GM21515 (cell line): ENCODE results near the gene NPTXR.

Experiments used
- ATAC-seq: cut with Tn5 transposase; IDR thresholded peaks from one replicate; pipeline ENCODE4 v1.9.1; 2021; ENCODE audit not compliant: unreplicated experiment

NPTXR gene

DNA sequence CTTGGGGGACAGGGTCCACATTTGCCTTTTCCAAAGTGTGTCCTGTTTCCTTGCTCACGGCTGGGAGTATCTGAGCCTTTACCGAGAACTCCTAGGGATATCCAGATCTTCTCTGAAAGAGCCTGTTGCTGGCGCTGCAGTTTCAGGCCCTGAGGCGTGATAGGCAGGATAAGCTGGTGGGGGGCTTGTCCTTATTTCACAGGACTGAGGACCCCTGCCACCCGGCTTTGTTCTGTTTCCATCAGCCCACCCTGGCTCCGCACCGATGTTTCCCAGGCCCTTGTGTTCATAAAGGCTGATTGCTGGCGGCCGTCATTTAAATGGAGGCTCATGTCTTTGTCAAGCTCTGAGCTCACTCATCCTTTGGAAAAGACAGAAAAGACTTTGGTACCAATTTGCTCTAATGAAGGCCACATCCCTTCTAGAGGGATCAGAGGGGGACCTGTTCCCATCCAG is 9.4 kb upstream of the NPTXR start:
- ATAC-seq: no peak

GRCh38 chr22:38852522-38852921 is 8.7 kb upstream of the NPTXR start:
- no peak for ATAC-seq

- ATAC-seq: no peak
These were observed 7.4 kb upstream of the NPTXR start for GRCh38 chr22:38850941-38851849.

DNA sequence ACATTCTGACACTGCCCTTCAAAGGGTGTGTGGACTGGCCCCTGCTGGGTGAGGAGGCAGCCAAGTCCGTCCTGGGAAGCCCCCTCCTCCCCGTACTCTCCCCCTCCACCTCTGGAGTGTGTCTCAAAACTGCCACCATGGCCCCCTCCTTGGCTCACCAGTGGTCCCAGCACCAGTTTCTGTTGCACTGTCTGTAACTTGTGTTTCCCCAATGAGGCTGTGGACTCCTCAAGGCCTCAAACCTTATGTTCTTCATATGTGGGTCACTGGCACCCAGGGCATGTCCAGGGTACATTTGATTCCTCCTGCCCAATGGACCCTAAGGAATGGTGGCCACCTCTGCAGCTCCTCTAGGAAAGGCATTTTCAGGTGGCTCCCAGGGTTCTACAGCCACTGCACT is 6.6 kb upstream of the NPTXR start:
- no peak for ATAC-seq

GRCh38 chr22:38849811-38850210 is 6.0 kb upstream of the NPTXR start:
- no peak for ATAC-seq

GRCh38 chr22:38846412-38846811 is 2.6 kb upstream of the NPTXR start:
- no peak for ATAC-seq

DNA sequence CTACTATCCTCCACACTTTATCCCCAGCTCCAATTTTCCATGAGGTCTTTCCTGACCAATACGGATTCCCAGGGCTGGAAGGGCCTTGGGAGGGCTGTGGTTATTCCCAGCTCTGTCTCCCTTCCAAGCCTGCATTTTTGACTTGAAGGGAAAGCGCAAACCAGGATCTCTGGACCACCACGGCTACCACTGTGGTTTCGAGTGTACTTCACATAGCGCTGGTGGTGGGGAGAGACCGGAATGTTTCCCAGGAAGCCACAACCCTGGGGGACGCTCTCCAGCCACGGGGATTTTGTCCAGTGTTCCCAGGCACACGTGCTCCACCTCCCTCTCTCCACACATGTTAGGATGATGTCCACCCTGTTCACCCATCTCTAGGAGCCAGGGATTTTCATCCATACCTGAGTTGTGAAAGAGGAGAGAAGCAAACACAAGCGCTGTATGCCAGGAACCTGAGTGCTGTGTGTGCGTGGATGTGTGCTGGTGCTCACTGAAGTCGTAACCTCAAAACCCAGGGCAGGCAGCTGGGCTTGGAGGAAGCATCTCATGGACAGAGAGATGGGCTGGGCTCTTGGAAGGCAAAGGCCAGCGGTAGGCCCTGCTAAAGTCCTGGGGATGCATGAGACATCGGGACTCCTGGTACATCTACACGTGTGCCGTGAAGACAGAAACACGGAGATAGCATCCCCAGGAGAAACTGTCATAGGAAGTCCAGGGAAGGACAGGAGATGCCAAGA is 1.3 kb upstream of the NPTXR start:
- no peak for ATAC-seq

DNA sequence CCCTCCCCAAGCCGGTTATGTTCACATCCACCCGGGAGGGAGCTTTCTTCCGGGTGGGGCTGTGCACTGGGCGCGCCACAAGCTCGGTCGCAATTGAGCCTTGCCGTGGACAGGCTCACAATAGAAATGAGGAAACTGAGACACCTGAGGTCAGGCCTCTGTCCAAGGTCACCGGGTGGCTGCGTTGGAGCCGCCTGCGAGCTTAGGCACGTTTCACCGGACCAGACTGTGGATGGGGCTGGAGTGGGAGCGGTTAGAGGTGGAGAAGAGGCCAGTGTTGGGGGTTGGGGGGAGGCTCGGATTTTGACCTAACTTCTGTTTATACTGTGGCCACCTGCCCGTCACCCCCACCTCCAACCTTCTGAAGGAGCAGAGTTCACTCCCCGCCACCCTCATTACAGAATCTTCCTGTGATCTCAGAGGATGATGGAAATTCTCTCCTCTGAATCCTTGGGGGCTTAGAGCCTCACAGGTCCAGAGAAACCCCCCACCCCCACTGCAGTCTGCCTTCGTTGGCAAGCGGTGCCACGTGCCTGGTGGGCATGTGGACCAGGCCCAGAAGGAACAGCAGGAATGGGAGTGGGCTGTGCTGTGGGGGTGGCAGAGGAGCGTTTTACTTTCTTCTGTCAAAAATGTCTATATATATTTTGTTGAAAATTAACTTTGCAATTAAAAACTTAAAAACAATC is 631 bp upstream of the NPTXR start:
- ATAC-seq: no peak

- no peak for ATAC-seq
These were observed 599 bp downstream of the NPTXR start for GRCh38 chr22:38843201-38843656.

GRCh38 chr22:38842512-38843200 is 1.2 kb downstream of the NPTXR start:
- ATAC-seq: no peak

- ATAC-seq: no peak
These were observed 2.2 kb downstream of the NPTXR start for GRCh38 chr22:38841635-38842034.

DNA sequence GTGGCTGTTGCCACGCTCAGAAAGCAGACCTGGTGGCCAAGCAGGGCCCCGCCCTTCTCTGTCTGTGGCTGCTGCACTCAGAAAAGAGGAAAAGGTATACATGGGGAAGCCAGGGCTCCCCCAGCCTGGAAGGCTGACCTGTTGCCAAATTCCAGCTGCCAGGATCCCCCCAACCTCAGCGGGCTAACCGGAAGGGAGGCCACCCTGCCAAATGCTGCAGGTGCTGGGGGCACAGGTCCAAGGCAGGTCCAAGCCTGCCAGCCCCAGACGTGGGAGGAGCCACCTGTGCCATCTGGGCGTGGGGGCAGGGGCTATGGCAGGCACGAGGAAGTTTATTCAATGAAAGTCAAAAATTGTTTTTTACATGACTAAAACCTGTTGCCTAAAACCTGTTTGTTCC is 2.6 kb downstream of the NPTXR start:
- ATAC-seq: no peak

DNA sequence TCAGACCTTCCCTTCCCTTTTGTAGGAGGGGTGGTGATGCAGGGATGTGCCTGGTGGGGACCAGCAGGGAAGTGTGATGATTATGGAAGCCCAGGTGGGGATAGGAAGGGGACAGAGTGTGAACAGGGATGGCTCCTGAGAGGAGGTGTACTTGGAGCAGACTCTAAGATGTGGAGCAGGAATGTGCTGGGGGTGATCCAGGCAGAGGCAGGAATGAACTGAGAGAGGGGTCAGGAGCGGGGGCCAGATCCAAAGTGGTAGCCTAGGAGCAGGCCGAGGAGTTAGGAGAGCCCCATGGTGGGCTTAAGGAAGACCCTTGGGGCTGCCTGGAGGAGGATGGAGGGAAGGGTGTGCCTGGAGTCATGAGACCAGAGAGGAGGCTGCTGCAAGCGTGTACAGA is 3.7 kb downstream of the NPTXR start:
- ATAC-seq: no peak

- ATAC-seq: no peak
These were observed 4.1 kb downstream of the NPTXR start for GRCh38 chr22:38839686-38840085.

DNA sequence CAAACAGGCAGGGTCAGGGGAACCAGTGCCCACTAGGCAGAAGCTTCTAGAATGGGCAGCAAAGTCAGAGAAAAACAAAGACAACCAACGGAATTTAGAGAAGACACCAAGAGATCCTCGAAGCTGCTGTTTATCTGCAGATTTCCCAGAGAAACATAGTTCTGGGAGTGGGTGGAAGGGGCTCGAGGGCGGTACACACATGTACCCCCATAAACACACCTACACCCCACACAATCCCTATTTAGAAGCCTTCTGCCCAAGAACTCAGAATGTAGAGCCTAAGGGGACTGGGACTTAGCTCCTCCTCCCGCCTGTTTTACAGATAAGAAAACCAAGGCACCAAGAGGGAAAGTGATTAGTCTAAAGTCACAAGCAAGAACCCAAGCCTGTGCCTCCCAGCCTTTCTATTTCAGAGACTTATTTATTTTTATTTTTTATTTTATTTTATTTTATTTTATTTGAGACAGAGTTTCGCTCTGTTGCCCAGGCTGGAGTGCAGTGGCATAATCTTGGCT is 6.4 kb downstream of the NPTXR start:
- ATAC-seq: no peak

- ATAC-seq: no peak
These were observed 7.9 kb downstream of the NPTXR start for GRCh38 chr22:38835888-38836301.

DNA sequence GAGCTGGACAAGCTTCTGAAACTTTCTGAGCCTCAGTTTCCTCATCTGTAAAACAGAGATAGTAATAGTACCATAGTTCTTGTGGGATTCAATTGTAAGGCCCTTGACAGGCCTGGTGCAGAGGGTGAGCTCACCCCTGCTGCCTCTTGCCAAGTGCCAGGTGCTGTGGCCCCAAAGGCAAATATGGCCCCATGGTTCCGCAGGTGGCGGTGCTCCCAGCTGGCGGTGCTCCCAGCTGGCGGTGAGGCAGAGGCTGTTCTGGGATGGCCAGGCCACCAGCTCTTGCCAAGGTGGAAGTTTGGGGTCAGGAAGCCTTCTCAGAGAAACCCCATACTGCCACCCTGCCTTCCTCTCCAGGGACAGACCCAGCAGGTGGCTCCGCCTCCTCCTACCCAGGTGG is 8.8 kb downstream of the NPTXR start:
- ATAC-seq: no peak

GRCh38 chr22:38834215-38834953 is 9.4 kb downstream of the NPTXR start:
- ATAC-seq: no peak

DNA sequence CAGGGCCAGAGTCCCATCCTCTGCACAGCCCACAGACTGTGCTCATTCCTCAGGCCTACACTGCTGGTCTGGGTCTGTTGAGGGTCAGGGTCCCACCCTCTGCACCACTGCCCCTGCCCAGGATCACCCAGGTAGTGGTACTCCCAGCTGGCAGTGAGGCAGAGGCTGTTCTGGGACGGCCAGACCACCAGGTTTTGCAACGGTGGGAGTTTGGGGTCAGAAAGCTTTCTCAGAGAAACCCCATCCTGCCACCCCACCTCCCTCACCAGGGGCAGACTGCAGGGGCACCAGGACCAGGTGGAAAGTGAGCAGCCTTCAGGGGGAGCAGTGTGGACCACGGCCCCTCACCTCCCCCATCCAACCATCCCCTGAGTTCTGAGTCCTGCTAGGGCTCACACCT is 10.8 kb downstream of the NPTXR start:
- no peak for ATAC-seq
